HepG2 (cell line): Measurements from ENCODE around the gene STX5. TPM values are rescaled to one million over a fixed set of nuclear protein-coding genes. Genes with fewer than 3 reads are reported as not detected.

Source experiments
- ATAC-seq: fragments of 200-7000 bp; cut with Tn5 transposase; 3 replicates; pipeline ENCODE4 v1.9.1; 2020; ENCODE audit warnings: mild to moderate bottlenecking, moderate library complexity
- BruUV-seq: library from RNA; stranded (reverse); fragments of 400-500 nt; replicated peaks from 2 replicates; lab custom pipeline; 2021; lab: Mats Ljungman, UMichigan
- CTCF ChIA-PET: fragments of 300-600 bp; formaldehyde crosslinking; extraction: SDS; loops from one replicate; lab custom pipeline; 2021; ENCODE audit warnings: low total read pairs, inconsistent platforms, low intra/inter-chr PET ratio; lab: Yijun Ruan, JAX
- POLR2A ChIA-PET: fragments of 350-600 bp; sonication (Branson Sonifier 250); formaldehyde crosslinking; loops from one replicate; lab custom pipeline; 2020; ENCODE audit warnings: antibody characterized with exemption, inconsistent platforms; lab: Yijun Ruan, JAX
- DNase-seq: peaks from one replicate; pipeline ENCODE4 v3.0.0-alpha.2; 2015; ENCODE audit warnings: low spot score
- FAIRE-seq: peaks from 3 replicates; lab custom pipeline; 2011; peaks lifted over from hg19 to GRCh38; lab: Jason Lieb, UNC
- H2AFZ ChIP-seq: one replicate; pipeline ENCODE4 v1.6.1; 2011; ENCODE audit warnings: low read length, inconsistent platforms
- H3K27ac ChIP-seq: fragments of 300-600 bp; 3 replicates; pipeline ENCODE4 v1.8.0; 2011; ENCODE audit warnings: mixed run types, mild to moderate bottlenecking, mixed read lengths, low read length, inconsistent platforms; ENCODE audit not compliant: insufficient read depth; ENCODE audit errors: extremely low read length
- H3K27me3 ChIP-seq, 2 experiments: fragments of 200-600 bp in 1 of 2; 2 replicates in 1 of 2; 3 replicates in 1 of 2; pipeline versions ENCODE4 v1.6.0 to v1.8.0; 2011; ENCODE audit warnings: low read length in 2 of 2, mild to moderate bottlenecking in 2 of 2, moderate library complexity in 2 of 2, inconsistent platforms in 1 of 2; ENCODE audit not compliant: insufficient read depth in 2 of 2, control insufficient read depth in 1 of 2
- H3K36me3 ChIP-seq, 2 experiments: fragments of 200-600 bp in 1 of 2; replicated peaks in 1 of 2; 2 replicates in 1 of 2; 3 replicates in 1 of 2; pipeline versions ENCODE4 v1.5.1 to v1.8.0; 2011; ENCODE audit warnings: low read length in 2 of 2, inconsistent platforms in 1 of 2; ENCODE audit not compliant: insufficient read depth in 2 of 2, control insufficient read depth in 1 of 2
- H3K4me1 ChIP-seq: 2 replicates; pipeline ENCODE4 v1.5.1; 2012; ENCODE audit warnings: low read length, inconsistent platforms; ENCODE audit not compliant: insufficient read depth
- H3K4me2 ChIP-seq: 2 replicates; pipeline ENCODE4 v1.6.0; 2011; ENCODE audit warnings: low read depth, low read length, inconsistent platforms
- H3K4me3 ChIP-seq, 3 experiments: fragments of 200-600 bp in 1 of 3; sonication (generic), shearing (Covaris generic) in 1 of 3; replicated peaks in 1 of 3; 2 replicates each; pipeline ENCODE4 v1.5.1; 2011 to 2016; ENCODE audit warnings: low read length in 3 of 3, inconsistent platforms in 2 of 3, low read depth in 2 of 3, mild to moderate bottlenecking in 2 of 3, control low read depth in 1 of 3, mixed read lengths in 1 of 3; ENCODE audit not compliant: insufficient read depth in 1 of 3
- H3K79me2 ChIP-seq: one replicate; pipeline ENCODE4 v1.6.1; 2011; ENCODE audit warnings: low read length, inconsistent platforms; ENCODE audit not compliant: insufficient read depth
- H3K9ac ChIP-seq: 2 replicates; pipeline ENCODE4 v1.6.0; 2011; ENCODE audit warnings: mild to moderate bottlenecking, low read depth, low read length, inconsistent platforms; ENCODE audit not compliant: insufficient read depth
- H3K9me3 ChIP-seq: 2 replicates; pipeline ENCODE4 v1.5.1; 2012; ENCODE audit warnings: mild to moderate bottlenecking, low read length
- H4K20me1 ChIP-seq: 2 replicates; pipeline ENCODE4 v1.6.0; 2011; ENCODE audit warnings: inconsistent platforms, mild to moderate bottlenecking, low read length, moderate library complexity; ENCODE audit not compliant: insufficient read depth
- HDAC1 ChIP-seq: sonication (generic); formaldehyde crosslinking; IDR thresholded peaks from 2 replicates; pipeline ENCODE4 v1.5.1; 2020; ENCODE audit warnings: mild to moderate bottlenecking, missing genetic modification reagents
- HNF4A ChIP-seq: sonication (generic); formaldehyde crosslinking; IDR thresholded peaks from 2 replicates; pipeline ENCODE4 v1.4.0; 2020; ENCODE audit warnings: missing genetic modification reagents
- KAT7 ChIP-seq: IDR thresholded peaks from 2 replicates; pipeline ENCODE4 v1.6.1; 2018; ENCODE audit warnings: borderline replicate concordance, missing compliant biosample characterization
- NAIF1 ChIP-seq: sonication (generic); formaldehyde crosslinking; IDR thresholded peaks from 2 replicates; pipeline ENCODE4 v1.5.0; 2020; ENCODE audit warnings: mild to moderate bottlenecking, missing genetic modification reagents, borderline replicate concordance
- NCOA2 ChIP-seq: sonication (generic); formaldehyde crosslinking; IDR thresholded peaks from 2 replicates; pipeline ENCODE4 v1.8.0; 2022; ENCODE audit warnings: inconsistent platforms
- PBX2 ChIP-seq: IDR thresholded peaks from 2 replicates; pipeline ENCODE4 v1.6.1; 2016; ENCODE audit warnings: control low read depth
- ZBTB4 ChIP-seq: sonication (generic); formaldehyde crosslinking; IDR thresholded peaks from 2 replicates; pipeline ENCODE4 v1.4.0; 2020; ENCODE audit warnings: missing genetic modification reagents, mild to moderate bottlenecking, borderline replicate concordance
- ZNF232 ChIP-seq: sonication (generic); formaldehyde crosslinking; IDR thresholded peaks from 2 replicates; pipeline ENCODE4 v1.4.0; 2020; ENCODE audit warnings: missing genetic modification reagents, borderline replicate concordance
- ZNF260 ChIP-seq: sonication (generic); formaldehyde crosslinking; IDR thresholded peaks from 2 replicates; pipeline ENCODE4 v1.4.0; 2020; ENCODE audit warnings: missing genetic modification reagents, low read depth, mild to moderate bottlenecking, borderline replicate concordance
- ZNF282 ChIP-seq: fragments of 450-650 bp; IDR thresholded peaks from 2 replicates; pipeline ENCODE4 v1.6.1; 2018; ENCODE audit not compliant: partially characterized antibody
- WGBS: methylation state at CpG from one replicate; pipeline ENCODE4 v1.1.6; 2017; ENCODE audit warnings: low lambda C conversion rate; 5-methylcytosine and 5-hydroxymethylcytosine counted together
- in situ Hi-C: cut with HindIII; loops from 2 replicates; pipeline ENCODE4 v1.10.0; 2017; ENCODE audit warnings: low pct_unique_long_range_greater_than_20kb; ENCODE audit not compliant: extremely low pct_ligation_motif_present
- intact Hi-C: fragments of 100-400 bp; cut with micrococcal nuclease; formaldehyde crosslinking; loops from one replicate; pipeline ENCODE4 v1.10.0; 2022; ENCODE audit not compliant: unreplicated experiment
- polyA plus RNA-seq, 8 experiments: library from polyadenylated mRNA; depleted of rRNA in 3 of 8; stranded (reverse) in 7 of 8; unstranded in 1 of 8; fragments of >200 nt; fragmentation: Illumina TruSeq in 4 of 8; extraction: Trizol in 4 of 8; gene quantifications; 2 replicates each; pipeline versions ENCODE4 v1.2.1 to v1.2.3, GENCODE V29; 2011 to 2016; ENCODE audit warnings: low read depth in 4 of 8, missing spikeins in 1 of 8, mixed read lengths in 1 of 8; ENCODE audit not compliant: insufficient read depth in 1 of 8
- total RNA-seq, 5 experiments: library from RNA; depleted of rRNA; stranded (reverse); fragments of >200 nt; fragmentation: Illumina TruSeq; extraction: Trizol; gene quantifications; 2 replicates each; pipeline ENCODE4 v1.2.3, GENCODE V29; 2016; ENCODE audit warnings: low read depth in 1 of 5
- TF ChIP-seq, protein P1 (sequence below): sonication (generic); formaldehyde crosslinking; IDR thresholded peaks from 2 replicates; pipeline ENCODE4 v1.4.0; 2020; ENCODE audit warnings: missing genetic modification reagents, mild to moderate bottlenecking, borderline replicate concordance

STX5 gene
- total and polyA plus RNA-seq, 2 of the 13 experiments (the other 11 are each of a cell fraction or from before 2014, with no cell fraction given) = 26.9 to 30.0 TPM

GRCh38 chr11:62778441-62778840 is 53.4 kb downstream of the STX5 start:
- Histone ChIP-seq H3K4me3 (no peak overlapping the region), H3K27me3 (no peaks in the 10 kb centered on the region), H3K4me1 (no peaks in the 10 kb centered on the region), H3K27ac (no peak overlapping the region), H3K9ac (no peak overlapping the region), H3K4me2 (no peak overlapping the region), H3K9me3 (no peaks in the 10 kb centered on the region)
- FAIRE-seq = no peak
- TF ChIP-seq KAT7 (CRISPR knock-in tag) (no peak), ZNF260 (CRISPR knock-in tag) (no peak), ZBTB4 (no peak), PBX2 (CRISPR knock-in tag) (no peak), NCOA2 (CRISPR knock-in tag) (no peak), NAIF1 (no peak), HNF4A (CRISPR knock-in tag) (no peak), HDAC1 (CRISPR knock-in tag) (no peak), ZNF282 (no peak), ZNF232 (CRISPR knock-in tag) (no peak)
- TF ChIP-seq, protein P1, sequence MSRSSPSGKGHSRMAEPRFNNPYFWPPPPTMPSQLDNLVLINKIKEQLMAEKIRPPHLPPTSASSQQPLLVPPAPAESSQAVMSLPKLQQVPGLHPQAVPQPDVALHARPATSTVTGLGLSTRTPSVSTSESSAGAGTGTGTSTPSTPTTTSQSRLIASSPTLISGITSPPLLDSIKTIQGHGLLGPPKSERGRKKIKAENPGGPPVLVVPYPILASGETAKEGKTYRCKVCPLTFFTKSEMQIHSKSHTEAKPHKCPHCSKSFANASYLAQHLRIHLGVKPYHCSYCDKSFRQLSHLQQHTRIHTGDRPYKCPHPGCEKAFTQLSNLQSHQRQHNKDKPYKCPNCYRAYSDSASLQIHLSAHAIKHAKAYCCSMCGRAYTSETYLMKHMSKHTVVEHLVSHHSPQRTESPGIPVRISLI = no peak
- TF ChIP-seq, all 625 proteins: peak for 0
- no TSS peak for BruUV-seq
- no peak for DNase-seq
- ChIA-PET POLR2A (no interaction called here), CTCF (no interaction called here)
- no peaks in the 10 kb centered on the region for H4K20me1 ChIP-seq
- intact Hi-C loops (no loop called here), in situ Hi-C loops (no loop called here)
- no peak; the same call in 2 of the 3 replicates for ATAC-seq
- WGBS = 92% methylated on average over 2 of the region's 3 CpGs
- H2AFZ ChIP-seq = no peak overlapping the region
- peaks cover 18 to 45% of the 10 kb centered on the region in 2 experiments for H3K36me3 ChIP-seq
- peaks cover 4% of the 10 kb centered on the region for H3K79me2 ChIP-seq
